ENCODE results near the gene MXI1.
"Not testable (repeated sequence)": the region's sequence is repeated elsewhere in the genome, so short reads cannot be mapped to it uniquely, and the experiment has no call there.

- TF ChIP-seq, protein P1, sequence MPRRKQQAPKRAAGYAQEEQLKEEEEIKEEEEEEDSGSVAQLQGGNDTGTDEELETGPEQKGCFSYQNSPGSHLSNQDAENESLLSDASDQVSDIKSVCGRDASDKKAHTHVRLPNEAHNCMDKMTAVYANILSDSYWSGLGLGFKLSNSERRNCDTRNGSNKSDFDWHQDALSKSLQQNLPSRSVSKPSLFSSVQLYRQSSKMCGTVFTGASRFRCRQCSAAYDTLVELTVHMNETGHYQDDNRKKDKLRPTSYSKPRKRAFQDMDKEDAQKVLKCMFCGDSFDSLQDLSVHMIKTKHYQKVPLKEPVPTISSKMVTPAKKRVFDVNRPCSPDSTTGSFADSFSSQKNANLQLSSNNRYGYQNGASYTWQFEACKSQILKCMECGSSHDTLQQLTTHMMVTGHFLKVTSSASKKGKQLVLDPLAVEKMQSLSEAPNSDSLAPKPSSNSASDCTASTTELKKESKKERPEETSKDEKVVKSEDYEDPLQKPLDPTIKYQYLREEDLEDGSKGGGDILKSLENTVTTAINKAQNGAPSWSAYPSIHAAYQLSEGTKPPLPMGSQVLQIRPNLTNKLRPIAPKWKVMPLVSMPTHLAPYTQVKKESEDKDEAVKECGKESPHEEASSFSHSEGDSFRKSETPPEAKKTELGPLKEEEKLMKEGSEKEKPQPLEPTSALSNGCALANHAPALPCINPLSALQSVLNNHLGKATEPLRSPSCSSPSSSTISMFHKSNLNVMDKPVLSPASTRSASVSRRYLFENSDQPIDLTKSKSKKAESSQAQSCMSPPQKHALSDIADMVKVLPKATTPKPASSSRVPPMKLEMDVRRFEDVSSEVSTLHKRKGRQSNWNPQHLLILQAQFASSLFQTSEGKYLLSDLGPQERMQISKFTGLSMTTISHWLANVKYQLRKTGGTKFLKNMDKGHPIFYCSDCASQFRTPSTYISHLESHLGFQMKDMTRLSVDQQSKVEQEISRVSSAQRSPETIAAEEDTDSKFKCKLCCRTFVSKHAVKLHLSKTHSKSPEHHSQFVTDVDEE (CRISPR knock-in tag; IDR thresholded peaks at IDR 0.05), result not testable (repeated sequence)
- not testable (repeated sequence) for TF ChIP-seq ZC3H10 (CRISPR knock-in tag; IDR thresholded peaks at IDR 0.05); TCF4 (CRISPR knock-in tag; IDR thresholded peaks at IDR 0.05; ENCODE audit: borderline replicate concordance); ZNF565 (CRISPR knock-in tag; conservative IDR thresholded peaks at IDR 0.05; ENCODE audit: low read depth); ISL1 (CRISPR knock-in tag; IDR thresholded peaks at IDR 0.05)
- TF ChIP-seq, protein P2, sequence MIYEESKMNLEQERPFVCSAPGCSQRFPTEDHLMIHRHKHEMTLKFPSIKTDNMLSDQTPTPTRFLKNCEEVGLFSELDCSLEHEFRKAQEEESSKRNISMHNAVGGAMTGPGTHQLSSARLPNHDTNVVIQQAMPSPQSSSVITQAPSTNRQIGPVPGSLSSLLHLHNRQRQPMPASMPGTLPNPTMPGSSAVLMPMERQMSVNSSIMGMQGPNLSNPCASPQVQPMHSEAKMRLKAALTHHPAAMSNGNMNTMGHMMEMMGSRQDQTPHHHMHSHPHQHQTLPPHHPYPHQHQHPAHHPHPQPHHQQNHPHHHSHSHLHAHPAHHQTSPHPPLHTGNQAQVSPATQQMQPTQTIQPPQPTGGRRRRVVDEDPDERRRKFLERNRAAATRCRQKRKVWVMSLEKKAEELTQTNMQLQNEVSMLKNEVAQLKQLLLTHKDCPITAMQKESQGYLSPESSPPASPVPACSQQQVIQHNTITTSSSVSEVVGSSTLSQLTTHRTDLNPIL (CRISPR knock-in tag; IDR thresholded peaks at IDR 0.05; ENCODE audit: low read depth), result not testable (repeated sequence)
These were observed 44.0 kb downstream of the MXI1 start for GRCh38 chr10:110251392-110251791.
